Measurements from ENCODE around the gene MYH6. TPM values are rescaled to one million over a fixed set of nuclear protein-coding genes. Genes with fewer than 3 reads are reported as not detected.
"Not testable (repeated sequence)": the region's sequence is repeated elsewhere in the genome, so short reads cannot be mapped to it uniquely, and the experiment has no call there.

Gene MYH6
- total RNA-seq, 1 experiment from 2014 or later = 0.07 TPM

DNA sequence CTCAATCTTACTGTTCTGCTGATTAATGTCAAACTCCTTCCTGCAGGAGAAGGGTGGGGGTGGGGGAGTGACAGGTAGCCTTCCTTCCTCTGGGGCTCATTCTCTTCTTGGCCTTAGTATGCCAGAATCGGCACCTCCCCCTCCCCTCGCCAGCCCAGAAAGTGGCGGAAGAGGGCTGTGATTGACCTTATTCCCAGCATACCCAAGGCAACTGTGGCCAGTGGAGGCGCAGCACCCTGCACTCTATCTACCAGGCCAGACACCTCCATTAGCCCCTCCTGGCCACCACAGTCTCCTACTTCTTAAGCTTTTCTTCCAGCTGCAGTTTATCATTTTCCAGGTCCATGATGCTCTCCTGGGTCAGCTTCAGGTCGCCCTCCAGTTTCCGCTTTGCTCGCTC lies 15.5 kb downstream of the MYH6 start:
- Mint-ChIP-seq H3K27ac (no peak overlapping the region), H3K4me3 (no peak overlapping the region), H3K27me3 (ENCODE audit: low read depth) (peaks cover 42% of the 10 kb centered on the region), H3K36me3 (ENCODE audit: insufficient read depth in 1 of 3, low read depth in 3 of 3) (no peaks in the 10 kb centered on the region), H3K9me3 (0 out of 5 replicates have a peak, but pooled peaks cover 0 to 3% of the 10 kb centered on the region in 2 experiments), H3K4me1 (peaks cover 16 to 17% of the 10 kb centered on the region in 2 experiments)
- no CpG with 5 or more reads among the region's 7 CpGs for WGBS (ENCODE audit: extremely low coverage, insufficient read length, low lambda C conversion rate)
- Histone ChIP-seq H3K27me3 (ENCODE audit: insufficient read depth, low read length) (no peaks in the 10 kb centered on the region), H2BK20ac (ENCODE audit: low read depth, low read length, poor library complexity, severe bottlenecking) (no peak overlapping the region), H3K4ac (ENCODE audit: low read depth, low read length) (no peak overlapping the region), H2BK120ac (ENCODE audit: low read depth, low read length, poor library complexity, severe bottlenecking) (no peak overlapping the region), H3K27ac (ENCODE audit: insufficient read length, low read depth, low read length) (no peak overlapping the region), H3K18ac (ENCODE audit: insufficient read length, low read depth, low read length) (no peak overlapping the region), H4K20me1 (ENCODE audit: control insufficient read depth, insufficient read depth, insufficient read length) (no peaks in the 10 kb centered on the region), H4K91ac (ENCODE audit: insufficient read length, low read depth, low read length) (no peak overlapping the region), H3K23ac (ENCODE audit: insufficient read length, low read depth, low read length) (no peak overlapping the region), H2BK5ac (ENCODE audit: insufficient read length, low read length) (no peak overlapping the region), H3T11ph (ENCODE audit: low read length) (no peak overlapping the region), H2BK15ac (ENCODE audit: low read depth, low read length) (no peak overlapping the region), H3K14ac (ENCODE audit: insufficient read depth, low read length) (no peak overlapping the region; the same call in 1 of the 2 replicates), H2AK5ac (ENCODE audit: insufficient read length, low read length) (no peak overlapping the region), H3K4me1 (ENCODE audit: insufficient read depth, low read length) (peaks cover 3% of the 10 kb centered on the region; the same call in 1 of the 2 replicates), H2BK12ac (ENCODE audit: insufficient read length, low read depth, low read length) (no peak overlapping the region), H3K4me2 (ENCODE audit: insufficient read depth, insufficient read length, low read length) (no peak overlapping the region), H3K56ac (ENCODE audit: insufficient read length, low read depth, low read length) (no peak overlapping the region), H2AFZ (ENCODE audit: low read length) (no peak overlapping the region), H4K8ac (replicated peaks; ENCODE audit: insufficient read length, low read depth, low read length) (no peak overlapping the region), H4K5ac (ENCODE audit: insufficient read length, low read depth, low read length) (no peak overlapping the region), H3K9ac (ENCODE audit: extremely low read depth, insufficient read length, low read length) (no peak overlapping the region), H3K79me2 (ENCODE audit: insufficient read depth, low read length) (no peaks in the 10 kb centered on the region), H3K23me2 (ENCODE audit: insufficient read length, low read depth, low read length, poor library complexity, severe bottlenecking) (no peaks in the 10 kb centered on the region), H3K9me3 (ENCODE audit: control insufficient read depth, low read depth, low read length) (no peaks in the 10 kb centered on the region), H3K79me1 (ENCODE audit: insufficient read depth, low read depth, low read length, poor library complexity, severe bottlenecking) (no peaks in the 10 kb centered on the region)
- 0 out of 3 replicates have a peak, but pooled peaks have one; percentile 9 for TF ChIP-seq CTCF (conservative IDR thresholded peaks at IDR 0.05)
- peak; percentile 49 for DNase-seq

- H4K8ac ChIP-seq (replicated peaks; ENCODE audit: insufficient read length, low read depth, low read length); H3K27ac Mint-ChIP-seq; H3K9me3 Mint-ChIP-seq; H3K4me1 ChIP-seq (ENCODE audit: insufficient read depth, low read length); H3K4me2 ChIP-seq (ENCODE audit: insufficient read depth, insufficient read length, low read length); H3K9ac ChIP-seq (ENCODE audit: extremely low read depth, insufficient read length, low read length); H4K20me1 ChIP-seq (ENCODE audit: control insufficient read depth, insufficient read depth, insufficient read length); H2BK15ac ChIP-seq (ENCODE audit: low read depth, low read length); H4K91ac ChIP-seq (ENCODE audit: insufficient read length, low read depth, low read length); H3K18ac ChIP-seq (ENCODE audit: insufficient read length, low read depth, low read length); H2AK5ac ChIP-seq (ENCODE audit: insufficient read length, low read length); H3K27ac ChIP-seq (ENCODE audit: insufficient read length, low read depth, low read length); H3K4me3 Mint-ChIP-seq; H3T11ph ChIP-seq (ENCODE audit: low read length); DNase-seq; H2BK120ac ChIP-seq (ENCODE audit: low read depth, low read length, poor library complexity, severe bottlenecking); H3K14ac ChIP-seq (ENCODE audit: insufficient read depth, low read length); H3K23me2 ChIP-seq (ENCODE audit: insufficient read length, low read depth, low read length, poor library complexity, severe bottlenecking); H2AFZ ChIP-seq (ENCODE audit: low read length); H2BK5ac ChIP-seq (ENCODE audit: insufficient read length, low read length); H3K4ac ChIP-seq (ENCODE audit: low read depth, low read length); H3K27me3 ChIP-seq (ENCODE audit: insufficient read depth, low read length); H3K79me1 ChIP-seq (ENCODE audit: insufficient read depth, low read depth, low read length, poor library complexity, severe bottlenecking); H3K79me2 ChIP-seq (ENCODE audit: insufficient read depth, low read length); H3K56ac ChIP-seq (ENCODE audit: insufficient read length, low read depth, low read length); H3K36me3 Mint-ChIP-seq (ENCODE audit: insufficient read depth in 1 of 3, low read depth in 3 of 3); H4K5ac ChIP-seq (ENCODE audit: insufficient read length, low read depth, low read length); H2BK20ac ChIP-seq (ENCODE audit: low read depth, low read length, poor library complexity, severe bottlenecking); H3K9me3 ChIP-seq (ENCODE audit: control insufficient read depth, low read depth, low read length); H3K23ac ChIP-seq (ENCODE audit: insufficient read length, low read depth, low read length); H2BK12ac ChIP-seq (ENCODE audit: insufficient read length, low read depth, low read length): not testable (repeated sequence)
- Mint-ChIP-seq H3K4me1 (peaks cover 16 to 17% of the 10 kb centered on the region in 2 experiments), H3K27me3 (ENCODE audit: low read depth) (peaks cover 48% of the 10 kb centered on the region)
- no CpG with 5 or more reads among the region's 19 CpGs for WGBS (ENCODE audit: extremely low coverage, insufficient read length, low lambda C conversion rate)
Observed at GRCh38 chr14:23389871-23390270, 18.2 kb downstream of the MYH6 start.
